ENCODE results near the gene DNAAF8. TPM values are rescaled to one million over a fixed set of nuclear protein-coding genes. Genes with fewer than 3 reads are reported as not detected.

The DNAAF8 gene
- total RNA-seq, 1 experiment from 2014 or later = 2.4 TPM

- no peak overlapping the region for H2AFZ ChIP-seq
- POLR2A ChIA-PET (ENCODE audit: unreplicated experiment) = interaction anchor here (0.7 kb wide), 1 partner anchor 10 kb away, joined by 3 read pairs; no protein-coding TSS in a partner anchor
- CTCF ChIA-PET = interaction anchor here (0.7 kb wide), 1 partner anchor 19 kb away, joined by 3 read pairs; no protein-coding TSS in a partner anchor
- H3K4me2 ChIP-seq = no peak overlapping the region
- H3K4me3 ChIP-seq = no peak overlapping the region
- no peaks in the 10 kb centered on the region for H3K9me2 ChIP-seq (ENCODE audit: insufficient read depth)
- H3K36me3 ChIP-seq (ENCODE audit: low read depth) = no peaks in the 10 kb centered on the region
- no peak for DNase-seq
- TF ChIP-seq CTCF (conservative IDR thresholded peaks at IDR 0.05) (no peak), EZH2 (IDR thresholded peaks at IDR 0.05; ENCODE audit: low read depth) (no peak)
- BruUV-seq (replicated peaks) = no TSS peak
- H3K9me3 ChIP-seq (ENCODE audit: insufficient read depth, low read depth) = no peaks in the 10 kb centered on the region
- no peaks in the 10 kb centered on the region for H3K79me2 ChIP-seq (ENCODE audit: low read depth)
- no peaks in the 10 kb centered on the region for H4K20me1 ChIP-seq (ENCODE audit: insufficient read depth)
- H3K27ac ChIP-seq = no peak overlapping the region
- no peaks in the 10 kb centered on the region for H3K27me3 ChIP-seq (ENCODE audit: insufficient read depth, low read depth)
- intact Hi-C loops (cut with micrococcal nuclease; ENCODE audit: unreplicated experiment) = no loop called here
- H3K4me1 ChIP-seq (replicated peaks; ENCODE audit: insufficient read depth) = peaks cover 32% of the 10 kb centered on the region
- peaks cover 20% of the 10 kb centered on the region; the same call in 1 of the 2 replicates for H3F3A ChIP-seq (ENCODE audit: insufficient read depth, low read depth)
Observed at GRCh38 chr16:4788489-4788889, 54.2 kb downstream of the DNAAF8 start.

GRCh38 chr16:4788910-4789309, 54.6 kb downstream of the DNAAF8 start:
- DNase-seq = no peak
- no peak overlapping the region for H3K27ac ChIP-seq
- no peaks in the 10 kb centered on the region for H3K36me3 ChIP-seq (ENCODE audit: low read depth)
- no TSS peak for BruUV-seq (replicated peaks)
- ChIA-PET POLR2A (ENCODE audit: unreplicated experiment) (interaction anchor here (0.7 kb wide), 1 partner anchor 10 kb away, joined by 3 read pairs; no protein-coding TSS in a partner anchor), CTCF (interaction anchor here (0.7 kb wide), 1 partner anchor 43 kb away, joined by 4 read pairs; no protein-coding TSS in a partner anchor)
- H3K9me2 ChIP-seq (ENCODE audit: insufficient read depth) = no peaks in the 10 kb centered on the region
- TF ChIP-seq EZH2 (IDR thresholded peaks at IDR 0.05; ENCODE audit: low read depth) (no peak), CTCF (conservative IDR thresholded peaks at IDR 0.05) (no peak)
- no peaks in the 10 kb centered on the region for H4K20me1 ChIP-seq (ENCODE audit: insufficient read depth)
- intact Hi-C loops (cut with micrococcal nuclease; ENCODE audit: unreplicated experiment) = no loop called here
- H2AFZ ChIP-seq = no peak overlapping the region
- H3F3A ChIP-seq (ENCODE audit: insufficient read depth, low read depth) = peaks cover 20% of the 10 kb centered on the region; the same call in 1 of the 2 replicates
- no peak overlapping the region for H3K4me3 ChIP-seq
- H3K4me2 ChIP-seq = no peak overlapping the region
- H3K4me1 ChIP-seq (replicated peaks; ENCODE audit: insufficient read depth) = peaks cover 32% of the 10 kb centered on the region
- no peaks in the 10 kb centered on the region for H3K27me3 ChIP-seq (ENCODE audit: insufficient read depth, low read depth)
- H3K79me2 ChIP-seq (ENCODE audit: low read depth) = no peaks in the 10 kb centered on the region
- no peaks in the 10 kb centered on the region for H3K9me3 ChIP-seq (ENCODE audit: insufficient read depth, low read depth)

GRCh38 chr16:4790261-4790660, 55.9 kb downstream of the DNAAF8 start:
- intact Hi-C loops (cut with micrococcal nuclease; ENCODE audit: unreplicated experiment) = no loop called here
- Histone ChIP-seq H3F3A (ENCODE audit: insufficient read depth, low read depth) (peaks cover 20% of the 10 kb centered on the region; the same call in 1 of the 2 replicates), H3K9me3 (ENCODE audit: insufficient read depth, low read depth) (no peaks in the 10 kb centered on the region), H3K9me2 (ENCODE audit: insufficient read depth) (no peaks in the 10 kb centered on the region), H3K36me3 (ENCODE audit: low read depth) (no peaks in the 10 kb centered on the region), H3K79me2 (ENCODE audit: low read depth) (peaks cover under 1% of the 10 kb centered on the region; the same call in 1 of the 2 replicates), H4K20me1 (ENCODE audit: insufficient read depth) (no peaks in the 10 kb centered on the region), H3K27me3 (ENCODE audit: insufficient read depth, low read depth) (no peaks in the 10 kb centered on the region), H3K27ac (peak overlapping the region; percentile 76), H3K4me3 (no peak overlapping the region), H3K4me1 (replicated peaks; ENCODE audit: insufficient read depth) (peaks cover 38% of the 10 kb centered on the region), H2AFZ (peak overlapping the region; percentile 66), H3K4me2 (peak overlapping the region; percentile 67)
- peak; percentile 30 to 63 for DNase-seq
- TF ChIP-seq CTCF (conservative IDR thresholded peaks at IDR 0.05) (no peak), EZH2 (IDR thresholded peaks at IDR 0.05; ENCODE audit: low read depth) (no peak)
- no TSS peak for BruUV-seq (replicated peaks)
- ChIA-PET POLR2A (ENCODE audit: unreplicated experiment) (interaction anchor here (0.7 kb wide), 1 partner anchor 44 kb away, joined by 5 read pairs; no protein-coding TSS in a partner anchor), CTCF (interaction anchor here (0.6 kb wide), 1 partner anchor 66 kb away, joined by 5 read pairs; no protein-coding TSS in a partner anchor)

All from PC-9 (cell line).